Esophagus muscularis mucosa (tissue), 4 donors: Measurements from ENCODE around the gene SAMD9L. TPM values are rescaled to one million over a fixed set of nuclear protein-coding genes. Genes with fewer than 3 reads are reported as not detected.

Experiments used
- DNase-seq: peaks from one replicate; pipeline ENCODE4 v3.0.0-alpha.2; 2017; ENCODE audit errors: extremely low spot score
- H3K27ac ChIP-seq, 4 donors: fragments of 200-600 bp; sonication (generic); replicated peaks in 1 of 4; 1 replicate in 3 of 4; 2 replicates in 1 of 4; pipeline ENCODE4 v1.5.1; 2016 to 2019; ENCODE audit warnings: mild to moderate bottlenecking in 1 of 4
- H3K27me3 ChIP-seq, 4 donors: fragments of 200-600 bp; sonication (generic); one replicate each; pipeline versions ENCODE4 v1.5.1 to v1.6.0; 2016 to 2019
- H3K36me3 ChIP-seq, 4 donors: fragments of 200-600 bp; sonication (generic); one replicate each; pipeline ENCODE4 v1.5.1; 2016 to 2019
- H3K4me1 ChIP-seq, 4 donors: fragments of 200-600 bp; sonication (generic); one replicate each; pipeline ENCODE4 v1.5.1; 2016 to 2019
- H3K4me3 ChIP-seq, 4 donors: fragments of 200-600 bp; sonication (generic); 1 replicate in 2 of 4; 2 replicates in 2 of 4; pipeline ENCODE4 v1.5.1; 2016 to 2019; ENCODE audit warnings: mild to moderate bottlenecking in 4 of 4, moderate library complexity in 1 of 4
- H3K9me3 ChIP-seq, 4 donors: fragments of 200-600 bp; sonication (generic); 1 replicate in 3 of 4; 2 replicates in 1 of 4; pipeline ENCODE4 v1.5.1; 2016 to 2019
- CTCF ChIP-seq, 3 experiments: fragments of 200-600 bp in 2 of 3; fragments of 450-650 bp in 1 of 3; sonication (generic) in 2 of 3; IDR thresholded peaks; one replicate each; pipeline ENCODE4 v1.5.1; 2017 to 2019; ENCODE audit warnings: antibody characterized with exemption in 3 of 3, mild to moderate bottlenecking in 2 of 3, moderate library complexity in 1 of 3
- EP300 ChIP-seq: sonication (generic); formaldehyde crosslinking; IDR thresholded peaks from one replicate; pipeline ENCODE4 v1.6.1; 2017; ENCODE audit warnings: antibody characterized with exemption
- POLR2A ChIP-seq: fragments of 450-650 bp; IDR thresholded peaks from one replicate; pipeline ENCODE4 v1.6.1; 2017; ENCODE audit warnings: antibody characterized with exemption, moderate library complexity, mild to moderate bottlenecking, low read depth
- POLR2AphosphoS5 ChIP-seq, 2 donors: sonication (generic); formaldehyde crosslinking; IDR thresholded peaks; one replicate each; pipeline ENCODE4 v1.6.1; 2017; ENCODE audit warnings: antibody characterized with exemption in 2 of 2
- WGBS: methylation state at CpG from one replicate; pipeline ENCODE4 v1.1.5; 2018; 5-methylcytosine and 5-hydroxymethylcytosine counted together
- intact Hi-C: fragments of 100-400 bp; cut with DNase I; formaldehyde crosslinking; loops from one replicate; pipeline ENCODE4 v1.15.1; 2023
- total RNA-seq, 4 donors: library from RNA; depleted of rRNA; stranded (reverse); fragments of >200 nt; gene quantifications; one replicate each; pipeline versions ENCODE4 v1.1.0 to v1.2.1, GENCODE V29; 2016

The SAMD9L gene
- total RNA-seq, 4 donors from 2014 or later, result 3.7 to 6.6 (median 5.0) TPM

- no peak for DNase-seq
- Histone ChIP-seq H3K27me3 (no peaks in the 10 kb centered on the region), H3K4me3 (peak overlapping the region in 3 of 4 donors; percentile 46 to 61 (median 47)), H3K27ac (peak overlapping the region in 2 of 4 donors; percentile 42 to 56), H3K4me1 (peaks cover 3 to 24% (median 12%) of the 10 kb centered on the region in 4 donors), H3K9me3 (no peaks in the 10 kb centered on the region), H3K36me3 (peaks cover 6 to 10% (median 8%) of the 10 kb centered on the region in 4 donors)
- intact Hi-C loops, result no loop called here
- WGBS, result 86% methylated on average over 3 of the region's 3 CpGs
- TF ChIP-seq POLR2A, result no peak
- TF ChIP-seq EP300, result no peak
- TF ChIP-seq CTCF (IDR thresholded peaks at IDR 0.05), result no peak
- no peak for TF ChIP-seq POLR2AphosphoS5 (IDR thresholded peaks at IDR 0.05)
Observed at GRCh38 chr7:93148727-93149126, 542 bp upstream of the SAMD9L start.

- Histone ChIP-seq H3K27me3 (no peaks in the 10 kb centered on the region), H3K4me3 (peak overlapping the region; percentile 46 to 61 (median 50)), H3K27ac (peak overlapping the region; percentile 18 to 56 (median 46)), H3K36me3 (peaks cover 6 to 24% (median 20%) of the 10 kb centered on the region in 4 donors), H3K9me3 (no peaks in the 10 kb centered on the region), H3K4me1 (peaks cover 3 to 24% (median 12%) of the 10 kb centered on the region in 4 donors)
- intact Hi-C loops, result no loop called here
- no peak for DNase-seq
- WGBS, result 21% methylated on average over 3 of the region's 3 CpGs
- TF ChIP-seq POLR2A, result no peak
- TF ChIP-seq CTCF (IDR thresholded peaks at IDR 0.05), result no peak
- TF ChIP-seq POLR2AphosphoS5 (IDR thresholded peaks at IDR 0.05), result no peak
- no peak for TF ChIP-seq EP300
Observed at GRCh38 chr7:93147363-93147762, 822 bp downstream of the SAMD9L start.

GRCh38 chr7:93146472-93147141 lies 1.6 kb downstream of the SAMD9L start:
- Histone ChIP-seq H3K4me1 (peaks cover 3 to 24% (median 12%) of the 10 kb centered on the region in 4 donors), H3K9me3 (no peaks in the 10 kb centered on the region), H3K36me3 (peaks cover 6 to 31% (median 24%) of the 10 kb centered on the region in 4 donors), H3K27ac (peak overlapping the region; percentile 18 to 50 (median 33)), H3K27me3 (no peaks in the 10 kb centered on the region), H3K4me3 (peak overlapping the region; percentile 46 to 61 (median 50))
- intact Hi-C loops, result no loop called here
- 60% methylated on average over 5 of the region's 5 CpGs for WGBS
- no peak for TF ChIP-seq POLR2AphosphoS5 (IDR thresholded peaks at IDR 0.05)
- no peak for TF ChIP-seq EP300
- no peak for TF ChIP-seq POLR2A
- TF ChIP-seq CTCF (IDR thresholded peaks at IDR 0.05), result no peak
- no peak for DNase-seq

DNA sequence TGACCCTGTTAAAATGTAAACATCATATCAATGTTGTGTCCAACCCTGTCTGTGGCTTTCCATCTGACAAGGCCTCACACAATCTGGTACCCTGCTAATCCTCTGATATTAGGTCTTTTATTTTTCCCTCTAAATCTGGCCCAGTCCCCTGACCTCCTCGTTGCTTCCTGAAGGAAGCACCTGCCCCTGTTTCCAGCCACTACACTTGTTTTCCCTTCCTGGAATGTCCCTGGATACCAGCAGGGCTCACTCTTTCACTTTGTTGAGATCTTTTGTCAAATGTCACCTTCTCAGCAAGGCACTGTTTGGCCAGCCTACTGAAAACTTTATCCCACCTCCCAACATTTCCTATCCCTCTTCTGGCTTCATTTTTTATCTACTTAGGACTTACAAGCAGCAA lies 2.1 kb downstream of the SAMD9L start:
- H3K27me3 ChIP-seq, result no peaks in the 10 kb centered on the region
- peaks cover 6 to 37% (median 27%) of the 10 kb centered on the region in 4 donors for H3K36me3 ChIP-seq
- no peak overlapping the region for H3K4me3 ChIP-seq
- H3K9me3 ChIP-seq, result no peaks in the 10 kb centered on the region
- intact Hi-C loops, result no loop called here
- peaks cover 3 to 24% (median 12%) of the 10 kb centered on the region in 4 donors for H3K4me1 ChIP-seq
- no peak for DNase-seq
- H3K27ac ChIP-seq, result peak overlapping the region in 1 of 4 donors; percentile 20
- WGBS, result 26% methylated on average over 1 of the region's 1 CpG
- TF ChIP-seq EP300 (no peak), POLR2AphosphoS5 (IDR thresholded peaks at IDR 0.05) (no peak), CTCF (IDR thresholded peaks at IDR 0.05) (no peak), POLR2A (no peak)
